Measurements from ENCODE around the gene C10orf62.
"Not testable (repeated sequence)": the region's sequence is repeated elsewhere in the genome, so short reads cannot be mapped to it uniquely, and the experiment has no call there.

The C10orf62 gene

GRCh38 chr10:97632949-97633884 is 43.7 kb downstream of the C10orf62 start, which contains the start of gene MORN4:
Gene MORN4, minus strand, starts transcription at chr10:97633500. Its CDS starts 13,847 bp downstream, at chr10:97619653.
- peak; percentile 96 for DNase-seq

GRCh38 chr10:97633921-97634320 is 44.4 kb downstream of the C10orf62 start:
- DNase-seq, result peak; percentile 51

GRCh38 chr10:97635577-97635976 is 46.1 kb downstream of the C10orf62 start:
- DNase-seq, result no peak

GRCh38 chr10:97639090-97639489 is 49.6 kb downstream of the C10orf62 start:
- DNase-seq, result not testable (repeated sequence)

- peak; percentile 100 for DNase-seq
Observed at GRCh38 chr10:97640174-97640867, 50.8 kb downstream of the C10orf62 start, which contains the start of gene PI4K2A. Gene PI4K2A, plus strand, starts transcription at chr10:97640671. Its CDS starts 72 bp downstream, at chr10:97640743.
